Measurements from ENCODE around the gene MYBPC2. TPM values are rescaled to one million over a fixed set of nuclear protein-coding genes. Genes with fewer than 3 reads are reported as not detected.
A peak's percentile ranks its signal among the peaks of the same experiment; 100 is the strongest.
"Not testable (repeated sequence)": the region's sequence is repeated elsewhere in the genome, so short reads cannot be mapped to it uniquely, and the experiment has no call there.

The MYBPC2 gene
- total and polyA plus RNA-seq, 2 donors (not counting 1 experiment from before 2014, with no cell fraction given) = 1.1 to 1.7 TPM

GRCh38 chr19:50435627-50436026 lies 2.9 kb downstream of the MYBPC2 start:
- Mint-ChIP-seq H3K9me3 (ENCODE audit: insufficient read depth) (no peaks in the 10 kb centered on the region), H3K27ac (peak overlapping the region; percentile 51), H3K4me1 (peaks cover 55% of the 10 kb centered on the region), H3K4me3 (no peak overlapping the region), H3K27me3 (no peaks in the 10 kb centered on the region)
- CTCF ChIA-PET = no interaction called here
- Histone ChIP-seq H3K36me3 (replicated peaks in 1 of 2; ENCODE audit: control extremely low read depth in 1 of 2, control insufficient read depth in 1 of 2, extremely low read depth in 1 of 2, insufficient read depth in 2 of 2, low read length in 1 of 2) (no peaks in the 10 kb centered on the region), H2AFZ (ENCODE audit: insufficient read depth, low read depth, low read length, poor library complexity, severe bottlenecking) (no peak overlapping the region), H3K9me3 (ENCODE audit: control extremely low read depth in 1 of 3, control insufficient read depth in 2 of 3, insufficient read depth in 1 of 3, low read length in 2 of 3) (peaks cover 0 to 2% (median 0%) of the 10 kb centered on the region in 3 donors), H3K27ac (ENCODE audit: low read length in 2 of 2) (peak overlapping the region in 1 of 2 donors; percentile 18), H3K9ac (ENCODE audit: low read length) (no peak overlapping the region), H3K79me2 (ENCODE audit: control insufficient read depth, insufficient read depth, low read length) (no peaks in the 10 kb centered on the region), H3K4me3 (ENCODE audit: control extremely low read depth in 1 of 5, extremely low read depth in 1 of 5, insufficient read depth in 1 of 5, low read depth in 2 of 5, low read length in 4 of 5) (no peak overlapping the region), H3K4me1 (ENCODE audit: control insufficient read depth in 2 of 2, insufficient read depth in 2 of 2, low read length in 2 of 2) (peaks cover 42 to 54% of the 10 kb centered on the region in 2 donors), H3K27me3 (replicated peaks in 1 of 4; ENCODE audit: control extremely low read depth in 1 of 4, control insufficient read depth in 3 of 4, insufficient read depth in 4 of 4, low read length in 3 of 4) (no peaks in the 10 kb centered on the region), H4K20me1 (ENCODE audit: control insufficient read depth, insufficient read depth, low read length, poor library complexity, severe bottlenecking) (no peaks in the 10 kb centered on the region), H3K4me2 (replicated peaks; ENCODE audit: low read depth, low read length, poor library complexity, severe bottlenecking) (peak overlapping the region; percentile 92)
- intact Hi-C loops (cut with micrococcal nuclease) = no loop called here
- ATAC-seq (ENCODE audit: low read depth) (no peak), DNase-seq (no peak)
- TF ChIP-seq CTCF (IDR thresholded peaks at IDR 0.05) (no peak), EZH2 (IDR thresholded peaks at IDR 0.05; ENCODE audit: borderline replicate concordance, insufficient read depth, low read depth, low read length, poor library complexity, severe bottlenecking) (no peak)
- POLR2A ChIA-PET = interaction anchor here (0.8 kb wide), 1 partner anchor 26 kb away, joined by 5 read pairs; no protein-coding TSS in a partner anchor
- WGBS (ENCODE audit: insufficient coverage) = 88% methylated on average over 4 of the region's 12 CpGs

- CTCF ChIA-PET = interaction anchor here (0.8 to 2.2 kb wide), 2 partner anchors 20 to 23 kb away, joined by 3 to 6 read pairs; no protein-coding TSS in a partner anchor
- Mint-ChIP-seq H3K4me1 (peaks cover 38% of the 10 kb centered on the region), H3K27me3 (no peaks in the 10 kb centered on the region), H3K4me3 (no peak overlapping the region), H3K27ac (no peak overlapping the region), H3K9me3 (ENCODE audit: insufficient read depth) (no peaks in the 10 kb centered on the region)
- no peaks in the 10 kb centered on the region for H3K79me2 ChIP-seq (ENCODE audit: control insufficient read depth, insufficient read depth, low read length)
- intact Hi-C loops (cut with micrococcal nuclease) = no loop called here
- 96% methylated on average over 4 of the region's 5 CpGs for WGBS (ENCODE audit: insufficient coverage)
- no peaks in the 10 kb centered on the region for H3K36me3 ChIP-seq (replicated peaks in 1 of 2; ENCODE audit: control extremely low read depth in 1 of 2, control insufficient read depth in 1 of 2, extremely low read depth in 1 of 2, insufficient read depth in 2 of 2, low read length in 1 of 2)
- no peak overlapping the region for H2AFZ ChIP-seq (ENCODE audit: insufficient read depth, low read depth, low read length, poor library complexity, severe bottlenecking)
- H3K4me1 ChIP-seq (ENCODE audit: control insufficient read depth in 2 of 2, insufficient read depth in 2 of 2, low read length in 2 of 2) = peaks cover 28 to 35% of the 10 kb centered on the region in 2 donors
- H4K20me1 ChIP-seq (ENCODE audit: control insufficient read depth, insufficient read depth, low read length, poor library complexity, severe bottlenecking) = no peaks in the 10 kb centered on the region
- H3K9me3 ChIP-seq (ENCODE audit: control extremely low read depth in 1 of 3, control insufficient read depth in 2 of 3, insufficient read depth in 1 of 3, low read length in 2 of 3) = no peaks in the 10 kb centered on the region
- H3K9ac ChIP-seq (ENCODE audit: low read length) = no peak overlapping the region
- H3K4me3 ChIP-seq (ENCODE audit: control extremely low read depth in 1 of 5, extremely low read depth in 1 of 5, insufficient read depth in 1 of 5, low read depth in 2 of 5, low read length in 4 of 5) = no peak overlapping the region
- H3K27me3 ChIP-seq (replicated peaks in 1 of 4; ENCODE audit: control extremely low read depth in 1 of 4, control insufficient read depth in 3 of 4, insufficient read depth in 4 of 4, low read length in 3 of 4) = no peaks in the 10 kb centered on the region
- no peak overlapping the region for H3K27ac ChIP-seq (ENCODE audit: low read length in 2 of 2)
- DNase-seq (no peak), ATAC-seq (ENCODE audit: low read depth) (no peak)
- TF ChIP-seq EZH2 (IDR thresholded peaks at IDR 0.05; ENCODE audit: borderline replicate concordance, insufficient read depth, low read depth, low read length, poor library complexity, severe bottlenecking) (no peak), CTCF (IDR thresholded peaks at IDR 0.05) (no peak)
- POLR2A ChIA-PET = no interaction called here
- H3K4me2 ChIP-seq (replicated peaks; ENCODE audit: low read depth, low read length, poor library complexity, severe bottlenecking) = no peak overlapping the region
Observed at GRCh38 chr19:50437862-50438449, 5.3 kb downstream of the MYBPC2 start.

- POLR2A ChIA-PET; H3K4me3 Mint-ChIP-seq; H3K9ac ChIP-seq (ENCODE audit: low read length); H3K36me3 ChIP-seq (replicated peaks in 1 of 2; ENCODE audit: control extremely low read depth in 1 of 2, control insufficient read depth in 1 of 2, extremely low read depth in 1 of 2, insufficient read depth in 2 of 2, low read length in 1 of 2); ATAC-seq (ENCODE audit: low read depth); H3K9me3 Mint-ChIP-seq (ENCODE audit: insufficient read depth); intact Hi-C loops (cut with micrococcal nuclease); H3K27me3 ChIP-seq (replicated peaks in 1 of 4; ENCODE audit: control extremely low read depth in 1 of 4, control insufficient read depth in 3 of 4, insufficient read depth in 4 of 4, low read length in 3 of 4); H3K9me3 ChIP-seq (ENCODE audit: control extremely low read depth in 1 of 3, control insufficient read depth in 2 of 3, insufficient read depth in 1 of 3, low read length in 2 of 3); H2AFZ ChIP-seq (ENCODE audit: insufficient read depth, low read depth, low read length, poor library complexity, severe bottlenecking); H3K79me2 ChIP-seq (ENCODE audit: control insufficient read depth, insufficient read depth, low read length); H3K27ac ChIP-seq (ENCODE audit: low read length in 2 of 2); CTCF ChIA-PET; H4K20me1 ChIP-seq (ENCODE audit: control insufficient read depth, insufficient read depth, low read length, poor library complexity, severe bottlenecking); H3K4me3 ChIP-seq (ENCODE audit: control extremely low read depth in 1 of 5, extremely low read depth in 1 of 5, insufficient read depth in 1 of 5, low read depth in 2 of 5, low read length in 4 of 5); H3K27ac Mint-ChIP-seq; H3K4me2 ChIP-seq (replicated peaks; ENCODE audit: low read depth, low read length, poor library complexity, severe bottlenecking); H3K27me3 Mint-ChIP-seq; DNase-seq: not testable (repeated sequence)
- H3K4me1 Mint-ChIP-seq = peaks cover 28% of the 10 kb centered on the region
- 80% methylated on average over 1 of the region's 2 CpGs for WGBS (ENCODE audit: insufficient coverage)
- H3K4me1 ChIP-seq (ENCODE audit: control insufficient read depth in 2 of 2, insufficient read depth in 2 of 2, low read length in 2 of 2) = peaks cover 17 to 24% of the 10 kb centered on the region in 2 donors
Observed at GRCh38 chr19:50439130-50439529, 6.4 kb downstream of the MYBPC2 start.

Measured in B cell (primary cell).